A673 (cell line): ENCODE data around the gene GSTK1. TPM values are rescaled to one million over a fixed set of nuclear protein-coding genes. Genes with fewer than 3 reads are reported as not detected.

ENCODE experiments used
- BruUV-seq: library from RNA; stranded (reverse); fragments of 400-500 nt; replicated peaks from 2 replicates; lab custom pipeline; 2021; lab: Mats Ljungman, UMichigan
- CTCF ChIA-PET: fragments of 300-600 bp; sonication (Branson Sonifier 250); formaldehyde crosslinking; loops from one replicate; lab custom pipeline; 2022; ENCODE audit warnings: antibody characterized with exemption; lab: Charles Lee
- POLR2A ChIA-PET: fragments of 300-600 bp; sonication (Branson Sonifier 250); formaldehyde crosslinking; loops from one replicate; lab custom pipeline; 2022; ENCODE audit warnings: antibody characterized with exemption; ENCODE audit not compliant: low non-redundant PET; lab: Charles Lee
- DNase-seq: peaks from one replicate; pipeline ENCODE4 v3.0.0-alpha.2; 2015; ENCODE audit warnings: low spot score
- H3K27ac ChIP-seq: fragments of 200-600 bp; sonication (generic); 2 replicates; pipeline ENCODE4 v1.5.1; 2016; ENCODE audit warnings: mixed run types, low read depth, mild to moderate bottlenecking, mixed read lengths, antibody characterized with exemption, low read length; ENCODE audit not compliant: poor library complexity, severe bottlenecking
- H3K27me3 ChIP-seq: fragments of 200-600 bp; sonication (generic); replicated peaks from 2 replicates; pipeline ENCODE4 v1.6.1; 2017; ENCODE audit warnings: mixed run types, low read depth, mild to moderate bottlenecking, mixed read lengths, antibody characterized with exemption, low read length; ENCODE audit not compliant: insufficient read depth, poor library complexity
- H3K36me3 ChIP-seq: fragments of 200-600 bp; sonication (generic); 2 replicates; pipeline ENCODE4 v1.6.1; 2016; ENCODE audit warnings: mixed run types, mild to moderate bottlenecking, mixed read lengths, antibody characterized with exemption, low read length; ENCODE audit not compliant: insufficient read depth, poor library complexity, severe bottlenecking
- H3K4me1 ChIP-seq: fragments of 200-600 bp; sonication (generic); 2 replicates; pipeline ENCODE4 v1.6.1; 2017; ENCODE audit warnings: mixed run types, mild to moderate bottlenecking, mixed read lengths, antibody characterized with exemption, low read length; ENCODE audit not compliant: insufficient read depth, poor library complexity, severe bottlenecking
- H3K4me3 ChIP-seq: fragments of 200-600 bp; sonication (generic); 2 replicates; pipeline ENCODE4 v1.5.1; 2016; ENCODE audit warnings: low read depth, mixed run types, mild to moderate bottlenecking, mixed read lengths, low read length; ENCODE audit not compliant: poor library complexity, severe bottlenecking
- H3K9me3 ChIP-seq: fragments of 200-600 bp; sonication (generic); 2 replicates; pipeline ENCODE4 v1.6.1; 2016; ENCODE audit warnings: mixed run types, low read depth, mild to moderate bottlenecking, mixed read lengths, antibody characterized with exemption, low read length; ENCODE audit not compliant: poor library complexity, severe bottlenecking
- CTCF ChIP-seq: fragments of 300-800, 200-600 bp; sonication (generic); conservative IDR thresholded peaks from 2 replicates; pipeline ENCODE4 v1.5.1; 2017; ENCODE audit warnings: low read depth, mild to moderate bottlenecking, antibody characterized with exemption, low read length, moderate library complexity, mixed read lengths
- EZH2 ChIP-seq: fragments of 200-600 bp; sonication (generic); IDR thresholded peaks from 2 replicates; pipeline ENCODE4 v1.6.1; 2017; ENCODE audit warnings: borderline replicate concordance, low read depth, mild to moderate bottlenecking, mixed read lengths, antibody characterized with exemption, low read length; ENCODE audit not compliant: poor library complexity, severe bottlenecking
- intact Hi-C: fragments of 100-400 bp; cut with micrococcal nuclease; formaldehyde crosslinking; loops from one replicate; pipeline ENCODE4 v1.10.0; 2022; ENCODE audit not compliant: unreplicated experiment
- total RNA-seq: library from RNA; stranded (reverse); gene quantifications from 2 replicates; pipeline ENCODE4 v1.2.3, GENCODE V29; 2021

Gene GSTK1
- total RNA-seq, 1 experiment from 2014 or later = 43.1 TPM

DNA sequence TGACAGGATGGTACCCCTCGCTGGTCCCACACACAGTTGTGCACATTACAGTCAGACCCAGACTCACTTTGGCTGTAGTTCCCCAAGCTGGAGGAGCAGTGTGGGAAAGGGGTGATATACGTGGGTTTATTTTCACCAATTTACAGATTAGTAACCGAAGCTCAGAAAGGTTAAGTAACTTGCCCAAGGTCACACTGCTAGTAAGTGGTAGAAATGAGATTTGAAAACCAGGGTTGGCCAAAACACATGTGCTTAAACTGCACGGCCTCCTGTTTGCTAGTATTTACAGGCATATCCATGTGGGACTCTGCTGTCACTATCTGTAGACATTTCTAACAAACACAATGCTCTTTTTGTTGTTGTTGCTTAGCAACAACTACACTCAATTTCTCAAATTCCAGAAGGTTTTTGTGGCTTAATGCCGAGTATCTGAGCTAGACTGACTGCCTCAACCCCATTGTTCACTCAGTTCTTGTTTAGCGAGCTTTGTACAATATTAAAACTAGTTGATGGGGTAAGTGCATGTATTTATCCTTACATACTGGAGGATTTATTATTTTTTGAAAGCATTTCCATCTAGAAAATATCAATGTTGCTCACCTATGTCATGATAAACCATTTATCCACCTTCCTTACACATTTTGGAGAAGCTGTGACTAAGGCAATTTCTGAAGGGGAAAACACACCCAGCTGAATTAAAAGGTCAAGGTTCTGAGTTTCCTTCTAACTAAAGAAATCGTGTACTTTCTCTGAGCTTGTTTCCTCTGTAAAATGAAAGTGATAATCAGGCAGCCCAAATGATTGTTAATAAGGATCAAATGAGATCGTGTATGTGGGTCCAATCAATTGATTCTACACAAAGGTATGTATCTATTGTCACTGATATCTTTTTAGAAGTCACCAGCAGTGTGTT, 16.2 kb downstream of the GSTK1 start:
- peak; percentile 61 for DNase-seq
- ChIA-PET CTCF (no interaction called here), POLR2A (no interaction called here)
- BruUV-seq = no TSS peak
- TF ChIP-seq EZH2 (no peak), CTCF (no peak)
- intact Hi-C loops = no loop called here
- Histone ChIP-seq H3K4me1 (peaks cover 14% of the 10 kb centered on the region), H3K4me3 (no peak overlapping the region), H3K27me3 (no peaks in the 10 kb centered on the region), H3K9me3 (no peaks in the 10 kb centered on the region), H3K27ac (no peak overlapping the region), H3K36me3 (no peaks in the 10 kb centered on the region)

DNA sequence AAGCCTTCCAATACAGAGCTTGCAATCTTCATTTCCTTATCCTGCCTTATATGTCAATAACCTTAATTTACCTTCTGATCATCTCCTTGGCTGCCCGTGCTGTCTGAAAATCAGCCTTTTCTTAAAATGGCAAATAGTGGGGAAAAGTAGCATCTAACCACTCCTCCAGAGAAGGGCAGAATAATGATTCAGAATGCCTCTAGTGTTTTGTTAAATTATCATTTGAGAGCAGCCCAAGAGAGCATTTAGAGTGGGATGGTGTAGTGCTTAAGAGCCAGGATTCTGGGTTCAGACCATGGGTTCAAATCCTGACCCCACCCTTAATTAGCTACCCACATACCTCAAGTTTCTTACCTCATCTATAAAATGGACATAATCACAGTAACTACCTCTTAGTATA, 16.9 kb downstream of the GSTK1 start:
- Histone ChIP-seq H3K4me3 (no peak overlapping the region), H3K27ac (no peak overlapping the region), H3K27me3 (no peaks in the 10 kb centered on the region), H3K9me3 (no peaks in the 10 kb centered on the region), H3K4me1 (peaks cover 14% of the 10 kb centered on the region), H3K36me3 (no peaks in the 10 kb centered on the region)
- intact Hi-C loops = no loop called here
- TF ChIP-seq EZH2 (no peak), CTCF (no peak)
- no peak for DNase-seq
- CTCF ChIA-PET = no interaction called here
- POLR2A ChIA-PET = no interaction called here
- BruUV-seq = no TSS peak

- Histone ChIP-seq H3K36me3 (no peaks in the 10 kb centered on the region), H3K4me3 (no peak overlapping the region), H3K9me3 (no peaks in the 10 kb centered on the region), H3K27ac (no peak overlapping the region), H3K27me3 (no peaks in the 10 kb centered on the region), H3K4me1 (peaks cover 14% of the 10 kb centered on the region)
- DNase-seq = no peak
- TF ChIP-seq CTCF (no peak), EZH2 (no peak)
- ChIA-PET CTCF (no interaction called here), POLR2A (no interaction called here)
- BruUV-seq = no TSS peak
- intact Hi-C loops = no loop called here
Observed at GRCh38 chr7:143280566-143280965, 17.3 kb downstream of the GSTK1 start.
